Measurements from ENCODE around the gene NUAK1.

DNA sequence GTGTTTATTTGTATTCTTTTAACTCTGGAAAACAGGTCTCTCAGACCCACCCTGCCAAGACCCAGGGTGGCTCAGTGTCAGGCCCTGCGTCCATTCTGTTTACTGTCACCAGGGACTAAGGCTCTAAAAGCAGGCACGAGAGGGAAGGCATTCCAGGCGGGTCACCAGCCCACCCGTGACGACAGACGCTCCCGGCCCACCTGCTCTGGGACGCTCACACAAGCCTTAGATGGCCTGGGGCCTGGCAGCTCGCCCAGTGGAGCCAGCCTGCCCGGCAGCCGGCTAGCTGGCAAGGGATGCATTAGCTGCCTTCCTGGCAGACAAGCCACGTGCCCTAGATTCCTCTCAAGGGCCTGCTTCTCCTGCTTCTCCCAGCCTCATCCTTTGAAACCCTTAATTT is 9.2 kb upstream of the NUAK1 start:
- TF ChIP-seq, protein P1, sequence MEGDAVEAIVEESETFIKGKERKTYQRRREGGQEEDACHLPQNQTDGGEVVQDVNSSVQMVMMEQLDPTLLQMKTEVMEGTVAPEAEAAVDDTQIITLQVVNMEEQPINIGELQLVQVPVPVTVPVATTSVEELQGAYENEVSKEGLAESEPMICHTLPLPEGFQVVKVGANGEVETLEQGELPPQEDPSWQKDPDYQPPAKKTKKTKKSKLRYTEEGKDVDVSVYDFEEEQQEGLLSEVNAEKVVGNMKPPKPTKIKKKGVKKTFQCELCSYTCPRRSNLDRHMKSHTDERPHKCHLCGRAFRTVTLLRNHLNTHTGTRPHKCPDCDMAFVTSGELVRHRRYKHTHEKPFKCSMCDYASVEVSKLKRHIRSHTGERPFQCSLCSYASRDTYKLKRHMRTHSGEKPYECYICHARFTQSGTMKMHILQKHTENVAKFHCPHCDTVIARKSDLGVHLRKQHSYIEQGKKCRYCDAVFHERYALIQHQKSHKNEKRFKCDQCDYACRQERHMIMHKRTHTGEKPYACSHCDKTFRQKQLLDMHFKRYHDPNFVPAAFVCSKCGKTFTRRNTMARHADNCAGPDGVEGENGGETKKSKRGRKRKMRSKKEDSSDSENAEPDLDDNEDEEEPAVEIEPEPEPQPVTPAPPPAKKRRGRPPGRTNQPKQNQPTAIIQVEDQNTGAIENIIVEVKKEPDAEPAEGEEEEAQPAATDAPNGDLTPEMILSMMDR (IDR thresholded peaks at IDR 0.05): no peak
- TF ChIP-seq POLR2A (IDR thresholded peaks at IDR 0.05): no peak
- no peak for TF ChIP-seq POLR2AphosphoS5 (IDR thresholded peaks at IDR 0.05)
- TF ChIP-seq EP300 (IDR thresholded peaks at IDR 0.05): no peak
